GM04503 (cell line): ENCODE data around the gene PCDHA4.
"Not testable (repeated sequence)": the region's sequence is repeated elsewhere in the genome, so short reads cannot be mapped to it uniquely, and the experiment has no call there.

Experiments
- DNase-seq: peaks from one replicate; pipeline ENCODE4 v3.0.0-alpha.2; 2012; ENCODE audit warnings: low read depth

PCDHA4 gene

GRCh38 chr5:140821375-140822280 lies 14.8 kb downstream of the PCDHA4 start, which contains the start of gene PCDHA5:
TSS of gene PCDHA5 (plus strand) at chr5:140821613.
- no peak for DNase-seq

DNA sequence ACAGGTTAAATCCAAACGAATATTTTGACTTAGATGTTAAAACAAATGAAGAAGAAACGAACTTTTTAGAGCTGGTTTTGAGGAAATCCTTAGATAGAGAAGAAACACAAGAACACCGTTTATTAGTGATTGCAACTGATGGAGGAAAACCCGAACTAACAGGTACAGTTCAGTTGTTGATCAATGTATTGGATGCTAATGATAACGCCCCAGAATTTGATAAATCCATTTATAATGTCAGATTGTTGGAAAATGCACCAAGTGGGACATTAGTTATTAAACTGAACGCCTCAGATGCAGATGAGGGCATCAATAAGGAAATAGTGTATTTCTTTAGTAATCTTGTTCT lies 15.4 kb downstream of the PCDHA4 start:
- no peak for DNase-seq

DNA sequence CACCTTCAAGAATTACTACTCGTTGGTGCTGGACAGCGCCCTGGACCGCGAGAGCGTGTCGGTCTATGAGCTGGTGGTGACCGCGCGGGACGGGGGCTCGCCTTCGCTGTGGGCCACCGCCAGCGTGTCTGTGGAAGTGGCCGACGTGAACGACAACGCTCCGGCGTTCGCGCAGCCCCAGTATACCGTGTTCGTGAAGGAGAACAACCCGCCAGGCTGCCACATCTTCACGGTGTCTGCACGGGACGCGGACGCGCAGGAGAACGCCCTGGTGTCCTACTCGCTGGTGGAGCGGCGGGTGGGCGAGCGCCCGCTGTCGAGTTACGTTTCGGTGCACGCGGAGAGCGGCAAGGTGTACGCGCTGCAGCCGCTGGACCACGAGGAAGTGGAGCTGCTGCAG lies 16.1 kb downstream of the PCDHA4 start:
- not testable (repeated sequence) for DNase-seq

GRCh38 chr5:140823475-140823874 lies 16.6 kb downstream of the PCDHA4 start:
- DNase-seq, result no peak

DNA sequence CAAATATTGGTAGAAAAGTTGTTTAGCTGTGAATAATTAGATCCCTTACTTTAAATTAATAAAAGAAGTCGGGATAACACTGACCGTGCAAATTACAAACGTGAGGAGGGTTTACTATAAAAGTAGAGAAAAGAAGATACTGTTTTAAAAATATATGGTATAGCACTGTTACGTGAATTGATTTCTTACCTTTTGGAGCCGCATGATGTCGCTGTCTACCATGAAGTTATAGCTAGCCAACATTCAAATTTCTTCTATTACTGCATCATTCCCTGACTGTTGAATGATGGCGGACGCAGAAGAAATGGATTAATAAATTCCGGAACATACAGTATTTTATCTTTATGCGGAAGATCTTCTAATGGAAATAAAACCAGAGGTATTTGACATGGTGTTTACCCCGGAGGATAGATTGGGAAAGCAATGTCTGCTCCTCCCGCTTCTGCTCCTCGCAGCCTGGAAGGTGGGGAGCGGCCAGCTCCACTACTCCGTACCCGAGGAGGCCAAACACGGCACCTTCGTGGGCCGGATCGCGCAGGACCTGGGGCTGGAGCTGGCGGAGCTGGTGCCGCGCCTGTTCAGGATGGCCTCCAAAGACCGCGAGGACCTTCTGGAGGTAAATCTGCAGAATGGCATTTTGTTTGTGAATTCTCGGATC lies 21.0 kb downstream of the PCDHA4 start, which contains the start of gene PCDHA6:
Gene PCDHA6, plus strand, starts transcription at position 257 of the 658 bp plus-strand sequence. Its CDS starts 132 bp downstream, at position 389.
- no peak for DNase-seq

GRCh38 chr5:140828362-140828737 lies 21.5 kb downstream of the PCDHA4 start:
- DNase-seq, result no peak

DNA sequence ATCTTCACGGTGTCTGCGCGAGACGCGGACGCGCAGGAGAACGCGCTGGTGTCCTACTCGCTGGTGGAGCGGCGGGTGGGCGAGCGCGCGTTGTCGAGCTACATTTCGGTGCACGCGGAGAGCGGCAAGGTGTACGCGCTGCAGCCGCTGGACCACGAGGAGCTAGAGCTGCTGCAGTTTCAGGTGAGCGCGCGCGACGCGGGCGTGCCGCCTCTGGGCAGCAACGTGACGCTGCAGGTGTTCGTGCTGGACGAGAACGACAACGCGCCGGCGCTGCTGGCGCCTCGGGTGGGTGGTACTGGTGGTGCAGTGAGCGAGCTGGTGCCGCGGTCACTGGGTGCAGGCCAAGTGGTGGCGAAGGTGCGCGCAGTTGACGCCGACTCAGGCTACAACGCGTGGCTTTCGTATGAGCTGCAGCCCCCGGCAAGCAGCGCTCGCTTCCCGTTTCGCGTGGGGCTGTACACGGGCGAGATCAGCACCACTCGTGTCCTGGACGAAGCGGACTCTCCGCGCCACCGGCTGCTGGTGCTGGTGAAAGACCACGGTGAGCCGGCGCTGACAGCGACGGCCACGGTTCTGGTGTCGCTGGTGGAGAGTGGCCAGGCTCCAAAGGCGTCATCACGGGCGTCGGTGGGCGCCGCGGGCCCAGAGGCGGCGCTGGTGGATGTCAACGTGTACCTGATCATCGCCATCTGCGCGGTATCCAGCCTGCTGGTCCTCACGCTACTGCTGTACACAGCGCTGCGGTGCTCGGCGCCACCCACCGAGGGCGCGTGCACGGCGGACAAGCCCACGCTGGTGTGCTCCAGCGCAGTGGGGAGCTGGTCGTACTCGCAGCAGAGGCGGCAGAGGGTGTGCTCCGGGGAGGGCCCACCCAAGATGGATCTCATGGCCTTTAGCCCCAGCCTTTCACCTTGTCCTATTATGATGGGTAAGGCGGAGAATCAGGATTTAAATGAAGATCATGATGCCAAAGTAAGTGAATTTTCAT lies 22.9 kb downstream of the PCDHA4 start:
- DNase-seq, result not testable (repeated sequence)

DNA sequence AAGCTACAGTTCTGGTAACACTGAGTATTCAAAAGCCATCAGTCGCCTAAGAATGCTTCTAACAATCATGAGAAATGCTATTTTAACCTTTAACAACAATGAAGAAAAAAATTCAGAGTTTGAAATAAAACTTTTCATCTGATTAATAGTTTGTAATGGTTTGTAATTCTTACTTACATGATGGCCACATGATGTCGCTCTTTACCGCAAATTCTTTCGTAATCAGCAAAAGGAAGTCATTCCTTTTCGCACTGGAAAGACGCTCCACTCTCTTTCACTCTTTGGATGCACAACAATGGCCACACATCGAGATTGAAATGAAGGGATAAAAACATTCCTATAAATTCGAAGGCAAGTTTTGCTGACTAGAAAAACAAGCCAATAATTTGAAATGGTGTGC lies 27.1 kb downstream of the PCDHA4 start, which contains the start of gene PCDHA7:
Gene PCDHA7, plus strand, starts transcription at position 277 of the 400 bp plus-strand sequence. Its CDS starts 115 bp downstream, at position 392.
- DNase-seq, result no peak

GRCh38 chr5:140834439-140835008 lies 27.7 kb downstream of the PCDHA4 start:
- not testable (repeated sequence) for DNase-seq

DNA sequence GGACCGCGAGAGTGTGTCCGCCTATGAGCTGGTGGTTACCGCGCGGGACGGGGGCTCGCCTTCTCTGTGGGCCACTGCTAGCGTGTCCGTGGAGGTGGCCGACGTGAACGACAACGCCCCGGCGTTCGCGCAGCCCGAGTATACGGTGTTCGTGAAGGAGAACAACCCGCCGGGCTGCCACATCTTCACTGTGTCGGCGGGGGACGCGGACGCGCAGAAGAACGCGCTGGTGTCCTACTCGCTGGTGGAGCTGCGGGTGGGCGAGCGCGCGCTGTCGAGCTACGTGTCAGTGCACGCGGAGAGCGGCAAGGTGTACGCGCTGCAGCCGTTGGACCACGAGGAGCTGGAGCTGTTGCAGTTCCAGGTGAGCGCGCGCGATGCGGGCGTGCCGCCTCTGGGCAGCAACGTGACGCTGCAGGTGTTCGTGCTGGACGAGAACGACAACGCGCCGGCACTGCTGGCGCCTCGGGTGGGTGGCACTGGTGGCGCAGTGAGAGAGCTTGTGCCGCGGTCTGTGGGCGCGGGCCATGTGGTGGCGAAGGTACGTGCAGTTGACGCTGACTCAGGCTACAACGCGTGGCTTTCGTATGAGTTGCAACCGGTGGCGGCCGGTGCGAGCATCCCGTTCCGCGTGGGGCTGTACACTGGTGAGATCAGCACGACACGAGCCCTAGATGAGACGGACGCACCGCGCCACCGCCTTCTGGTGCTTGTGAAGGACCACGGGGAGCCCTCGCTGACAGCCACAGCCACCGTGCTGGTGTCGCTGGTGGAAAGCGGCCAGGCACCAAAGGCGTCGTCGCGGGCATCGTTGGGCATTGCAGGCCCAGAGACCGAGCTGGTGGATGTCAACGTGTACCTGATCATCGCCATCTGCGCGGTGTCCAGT lies 29.0 kb downstream of the PCDHA4 start:
- DNase-seq, result no peak

- DNase-seq, result no peak
These were observed 34.4 kb downstream of the PCDHA4 start, which contains the start of gene PCDHA8 for GRCh38 chr5:140840978-140841962. TSS of gene PCDHA8 (plus strand) at chr5:140841187. CDS start at chr5:140841322, 135 bp downstream.

DNA sequence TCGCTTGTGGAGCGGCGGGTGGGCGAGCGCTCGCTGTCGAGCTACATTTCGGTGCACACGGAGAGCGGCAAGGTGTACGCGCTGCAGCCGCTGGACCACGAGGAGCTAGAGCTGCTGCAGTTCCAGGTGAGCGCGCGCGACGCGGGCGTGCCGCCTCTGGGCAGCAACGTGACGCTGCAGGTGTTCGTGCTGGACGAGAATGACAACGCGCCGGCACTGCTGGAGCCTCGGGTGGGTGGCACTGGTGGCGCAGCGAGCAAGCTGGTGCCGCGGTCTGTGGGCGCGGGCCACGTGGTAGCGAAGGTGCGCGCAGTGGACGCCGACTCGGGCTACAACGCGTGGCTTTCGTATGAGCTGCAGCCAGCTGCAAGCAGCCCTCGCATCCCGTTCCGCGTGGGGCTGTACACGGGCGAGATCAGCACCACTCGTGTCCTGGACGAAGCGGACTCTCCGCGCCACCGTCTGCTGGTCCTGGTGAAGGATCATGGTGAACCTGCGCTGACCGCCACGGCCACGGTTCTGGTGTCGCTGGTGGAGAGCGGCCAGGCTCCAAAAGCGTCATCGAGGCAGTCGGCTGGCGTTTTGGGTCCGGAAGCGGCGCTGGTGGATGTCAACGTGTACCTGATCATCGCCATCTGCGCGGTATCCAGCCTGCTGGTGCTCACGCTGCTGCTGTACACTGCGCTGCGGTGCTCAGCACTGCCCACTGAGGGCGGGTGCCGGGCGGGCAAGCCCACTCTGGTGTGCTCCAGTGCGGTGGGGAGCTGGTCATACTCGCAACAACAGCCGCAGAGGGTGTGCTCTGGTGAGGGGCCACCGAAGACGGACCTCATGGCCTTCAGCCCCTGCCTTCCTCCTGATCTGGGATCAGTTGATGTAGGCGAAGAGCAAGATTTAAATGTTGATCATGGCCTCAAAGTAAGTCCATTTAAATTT lies 36.2 kb downstream of the PCDHA4 start:
- no peak for DNase-seq

DNA sequence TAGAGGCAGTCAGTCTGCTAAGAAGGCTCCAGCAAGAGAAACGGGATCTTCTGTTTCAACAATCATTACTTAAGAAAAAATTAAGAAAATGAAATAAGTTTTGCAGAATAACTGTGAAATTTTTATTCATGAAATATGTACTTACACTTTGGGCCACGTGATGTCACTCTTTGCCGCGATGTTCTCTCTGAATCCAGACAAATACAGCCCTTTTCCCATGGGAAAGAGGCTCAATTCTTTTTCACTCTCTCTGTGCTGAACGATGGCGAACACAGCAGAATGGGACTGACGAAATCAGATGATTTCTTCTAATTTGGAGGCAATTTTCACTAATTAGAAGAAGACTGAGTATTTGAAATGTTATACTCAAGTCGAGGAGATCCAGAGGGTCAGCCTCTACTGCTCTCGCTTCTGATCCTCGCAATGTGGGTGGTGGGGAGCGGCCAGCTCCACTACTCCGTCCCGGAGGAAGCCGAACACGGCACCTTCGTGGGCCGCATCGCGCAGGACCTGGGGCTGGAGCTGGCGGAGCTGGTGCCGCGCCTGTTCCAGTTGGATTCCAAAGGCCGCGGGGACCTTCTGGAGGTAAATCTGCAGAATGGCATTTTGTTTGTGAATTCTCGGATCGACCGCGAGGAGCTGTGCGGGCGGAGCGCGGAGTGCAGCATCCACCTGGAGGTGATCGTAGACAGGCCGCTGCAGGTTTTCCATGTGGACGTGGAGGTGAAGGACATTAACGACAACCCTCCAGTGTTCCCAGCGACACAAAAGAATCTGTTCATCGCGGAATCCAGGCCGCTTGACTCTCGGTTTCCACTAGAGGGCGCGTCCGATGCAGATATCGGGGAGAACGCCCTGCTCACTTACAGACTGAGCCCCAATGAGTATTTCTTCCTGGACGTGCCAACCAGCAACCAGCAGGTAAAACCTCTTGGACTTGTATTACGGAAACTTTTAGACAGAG lies 41.6 kb downstream of the PCDHA4 start, which contains the start of gene PCDHA9:
Gene PCDHA9, plus strand, starts transcription at position 244 of the 964 bp plus-strand sequence. Its CDS starts 114 bp downstream, at position 358.
- not testable (repeated sequence) for DNase-seq

DNA sequence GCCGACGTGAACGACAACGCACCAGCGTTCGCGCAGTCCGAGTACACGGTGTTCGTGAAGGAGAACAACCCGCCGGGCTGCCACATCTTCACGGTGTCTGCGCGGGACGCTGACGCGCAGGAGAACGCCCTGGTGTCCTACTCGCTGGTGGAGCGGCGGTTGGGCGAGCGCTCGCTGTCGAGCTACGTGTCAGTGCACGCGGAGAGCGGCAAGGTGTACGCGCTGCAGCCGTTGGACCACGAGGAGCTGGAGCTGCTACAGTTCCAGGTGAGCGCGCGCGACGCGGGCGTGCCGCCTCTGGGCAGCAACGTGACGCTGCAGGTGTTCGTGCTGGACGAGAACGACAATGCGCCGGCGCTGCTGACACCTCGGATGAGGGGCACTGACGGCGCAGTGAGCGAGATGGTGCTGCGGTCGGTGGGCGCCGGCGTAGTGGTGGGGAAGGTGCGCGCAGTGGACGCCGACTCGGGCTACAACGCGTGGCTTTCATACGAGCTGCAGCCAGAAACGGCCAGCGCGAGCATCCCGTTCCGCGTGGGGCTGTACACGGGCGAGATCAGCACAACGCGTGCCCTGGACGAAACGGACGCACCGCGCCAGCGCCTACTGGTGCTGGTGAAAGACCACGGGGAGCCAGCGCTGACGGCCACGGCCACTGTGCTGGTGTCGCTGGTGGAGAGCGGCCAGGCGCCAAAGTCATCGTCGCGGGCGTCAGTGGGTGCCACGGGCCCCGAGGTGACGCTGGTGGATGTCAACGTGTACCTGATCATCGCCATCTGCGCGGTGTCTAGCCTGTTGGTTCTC lies 43.2 kb downstream of the PCDHA4 start:
- not testable (repeated sequence) for DNase-seq

DNA sequence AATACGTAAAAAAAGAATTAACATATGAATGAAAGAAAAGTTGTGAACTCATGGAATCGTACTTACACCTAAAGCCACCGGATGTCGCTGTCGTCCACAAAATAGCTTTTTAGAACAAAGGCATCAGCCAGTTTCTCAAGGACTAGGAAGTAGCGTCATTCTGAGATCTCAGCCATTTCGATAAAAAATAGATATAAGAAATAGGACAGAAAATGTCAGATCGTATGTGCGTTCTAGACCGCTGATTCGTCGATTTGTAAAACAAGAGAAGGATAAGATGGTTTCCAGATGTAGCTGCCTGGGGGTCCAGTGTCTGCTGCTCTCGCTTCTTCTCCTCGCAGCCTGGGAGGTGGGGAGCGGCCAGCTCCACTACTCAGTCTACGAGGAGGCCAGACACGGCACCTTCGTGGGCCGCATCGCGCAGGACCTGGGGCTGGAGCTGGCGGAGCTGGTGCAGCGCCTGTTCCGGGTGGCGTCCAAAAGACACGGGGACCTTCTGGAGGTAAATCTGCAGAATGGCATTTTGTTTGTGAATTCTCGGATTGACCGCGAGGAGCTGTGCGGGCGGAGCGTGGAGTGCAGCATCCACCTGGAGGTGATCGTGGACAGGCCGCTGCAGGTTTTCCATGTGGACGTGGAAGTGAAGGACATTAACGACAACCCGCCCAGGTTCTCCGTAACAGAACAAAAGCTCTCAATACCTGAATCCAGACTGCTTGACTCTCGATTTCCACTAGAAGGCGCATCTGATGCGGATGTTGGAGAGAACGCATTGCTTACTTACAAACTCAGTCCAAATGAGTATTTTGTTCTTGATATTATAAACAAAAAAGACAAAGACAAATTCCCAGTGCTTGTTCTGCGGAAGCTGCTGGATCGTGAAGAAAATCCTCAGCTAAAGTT lies 49.2 kb downstream of the PCDHA4 start, which contains the start of gene PCDHA10:
Gene PCDHA10, plus strand, starts transcription at position 126 of the 903 bp plus-strand sequence. Its CDS starts 152 bp downstream, at position 278.
- DNase-seq, result no peak
